ENCODE data around the gene WDPCP. TPM values are rescaled to one million over a fixed set of nuclear protein-coding genes. Genes with fewer than 3 reads are reported as not detected.

Gene WDPCP
- total RNA-seq, 1 experiment from 2014 or later = 7.4 TPM

- Histone ChIP-seq H3K4me1 (ENCODE audit: control insufficient read depth, insufficient read depth, low read length) (no peaks in the 10 kb centered on the region), H3K9me3 (ENCODE audit: control insufficient read depth, insufficient read depth, low read depth, low read length) (no peaks in the 10 kb centered on the region), H3K27ac (ENCODE audit: low read length) (no peak overlapping the region), H3K4me3 (ENCODE audit: low read depth in 2 of 2, low read length in 2 of 2) (no peak overlapping the region), H3K27me3 (ENCODE audit: control insufficient read depth, insufficient read depth, low read length) (no peaks in the 10 kb centered on the region), H3K36me3 (ENCODE audit: control insufficient read depth, insufficient read depth, low read length) (no peaks in the 10 kb centered on the region)
- CTCF ChIA-PET = no interaction called here
- in situ Hi-C loops (cut with HindIII; ENCODE audit: low pct_unique_long_range_greater_than_20kb, low sequenced_read_pairs) (no loop called here), intact Hi-C loops (cut with micrococcal nuclease; ENCODE audit: unreplicated experiment) (no loop called here)
- no TSS peak for BruUV-seq (replicated peaks)
- POLR2A ChIA-PET = interaction anchor here (0.6 kb wide), 1 partner anchor 420 kb away, joined by 3 read pairs; no protein-coding TSS in a partner anchor
- DNase-seq (ENCODE audit: low read depth, low spot score) (no peak), ATAC-seq (no peak)
- TF ChIP-seq POLR2AphosphoS5 (IDR thresholded peaks at IDR 0.05; ENCODE audit: low read depth, low read length) (no peak), TCF7L2 (IDR thresholded peaks at IDR 0.05; ENCODE audit: low read depth, low read length) (peak; percentile 56; the same call in 1 of the 2 replicates)
These were observed 395.1 kb downstream of the WDPCP start for GRCh38 chr2:63192889-63193774.

GRCh38 chr2:63192169-63192888, 395.9 kb downstream of the WDPCP start:
- BruUV-seq (replicated peaks) = no TSS peak
- no peak overlapping the region for H3K4me3 ChIP-seq (ENCODE audit: low read depth in 2 of 2, low read length in 2 of 2)
- DNase-seq (ENCODE audit: low read depth, low spot score) (no peak), ATAC-seq (no peak)
- intact Hi-C loops (cut with micrococcal nuclease; ENCODE audit: unreplicated experiment) (no loop called here), in situ Hi-C loops (cut with HindIII; ENCODE audit: low pct_unique_long_range_greater_than_20kb, low sequenced_read_pairs) (no loop called here)
- H3K4me1 ChIP-seq (ENCODE audit: control insufficient read depth, insufficient read depth, low read length) = no peaks in the 10 kb centered on the region
- ChIA-PET POLR2A (interaction anchor here (0.6 kb wide), 1 partner anchor 419 kb away, joined by 3 read pairs; no protein-coding TSS in a partner anchor), CTCF (no interaction called here)
- H3K9me3 ChIP-seq (ENCODE audit: control insufficient read depth, insufficient read depth, low read depth, low read length) = no peaks in the 10 kb centered on the region
- no peaks in the 10 kb centered on the region for H3K36me3 ChIP-seq (ENCODE audit: control insufficient read depth, insufficient read depth, low read length)
- TF ChIP-seq CTCF (IDR thresholded peaks at IDR 0.05) (no peak), TCF7L2 (IDR thresholded peaks at IDR 0.05; ENCODE audit: low read depth, low read length) (no peak), SIN3A (IDR thresholded peaks at IDR 0.05; ENCODE audit: borderline replicate concordance, insufficient read depth, low read depth, low read length) (no peak), REST (IDR thresholded peaks at IDR 0.05; ENCODE audit: insufficient read depth in 1 of 2, low read depth in 2 of 2, low read length in 1 of 2) (no peak), POLR2AphosphoS5 (IDR thresholded peaks at IDR 0.05; ENCODE audit: low read depth, low read length) (no peak)
- no peaks in the 10 kb centered on the region for H3K27me3 ChIP-seq (ENCODE audit: control insufficient read depth, insufficient read depth, low read length)
- H3K27ac ChIP-seq (ENCODE audit: low read length) = no peak overlapping the region
